Measurements from ENCODE around the gene SLC45A1.

- no peak for TF ChIP-seq CTCF (IDR thresholded peaks at IDR 0.05)
- TF ChIP-seq POLR2A (IDR thresholded peaks at IDR 0.05) = no peak
Observed at GRCh38 chr1:8318436-8318835, 522 bp downstream of the SLC45A1 start.

All from uterus (tissue), 2 donors.